OCI-LY7 (cell line): ENCODE measurements around the gene FOXRED1. TPM values are rescaled to one million over a fixed set of nuclear protein-coding genes. Genes with fewer than 3 reads are reported as not detected.

ENCODE experiments used
- BruUV-seq: library from RNA; stranded (reverse); fragments of 400-500 nt; replicated peaks from 2 replicates; lab custom pipeline; 2021; lab: Mats Ljungman, UMichigan
- CTCF ChIA-PET: fragments of 300-600 bp; sonication (Branson Sonifier 250); formaldehyde crosslinking; loops from one replicate; lab custom pipeline; 2022; ENCODE audit warnings: antibody characterized with exemption; ENCODE audit not compliant: unreplicated experiment; lab: Charles Lee
- POLR2A ChIA-PET: fragments of 300-600 bp; sonication (Branson Sonifier 250); formaldehyde crosslinking; loops from one replicate; lab custom pipeline; 2022; ENCODE audit warnings: antibody characterized with exemption; lab: Charles Lee
- DNase-seq: peaks from one replicate; pipeline ENCODE4 v3.0.0-alpha.2; 2015; ENCODE audit warnings: low spot score
- H2AFZ ChIP-seq: fragments of 200-600 bp; sonication (generic), shearing (Covaris generic); 2 replicates; pipeline ENCODE4 v1.6.1; 2014; ENCODE audit warnings: mild to moderate bottlenecking, antibody characterized with exemption, low read length, moderate library complexity
- H3K27ac ChIP-seq: fragments of 200-600 bp; sonication (generic); 2 replicates; pipeline ENCODE4 v1.5.1; 2014; ENCODE audit warnings: mixed run types, low read depth, mild to moderate bottlenecking, moderate library complexity, low read length, inconsistent platforms; ENCODE audit not compliant: poor library complexity, severe bottlenecking
- H3K36me3 ChIP-seq: fragments of 200-600 bp; sonication (generic); 2 replicates; pipeline ENCODE4 v1.6.1; 2014; ENCODE audit warnings: mild to moderate bottlenecking, antibody characterized with exemption, low read length, moderate library complexity, mixed read lengths; ENCODE audit not compliant: insufficient read depth
- H3K4me1 ChIP-seq: fragments of 200-600 bp; sonication (generic); 2 replicates; pipeline ENCODE4 v1.5.1; 2014; ENCODE audit warnings: mild to moderate bottlenecking, low read length; ENCODE audit not compliant: insufficient read depth, poor library complexity, severe bottlenecking
- H3K4me2 ChIP-seq: fragments of 200-600 bp; sonication (generic); 2 replicates; pipeline ENCODE4 v1.6.1; 2014; ENCODE audit warnings: mild to moderate bottlenecking, low read length
- H3K4me3 ChIP-seq: fragments of 200-600 bp; sonication (generic); 2 replicates; pipeline ENCODE4 v1.5.1; 2014; ENCODE audit warnings: mild to moderate bottlenecking, low read depth, low read length; ENCODE audit not compliant: poor library complexity, severe bottlenecking
- H3K79me2 ChIP-seq: fragments of 200-600 bp; sonication (generic); 2 replicates; pipeline ENCODE4 v1.6.1; 2016; ENCODE audit warnings: low read depth, mild to moderate bottlenecking, low read length, moderate library complexity, mixed read lengths; ENCODE audit not compliant: insufficient read depth
- H3K9me2 ChIP-seq: fragments of 200-600 bp; sonication (generic); 2 replicates; pipeline ENCODE4 v1.6.1; 2016; ENCODE audit warnings: mild to moderate bottlenecking, low read length, mixed read lengths; ENCODE audit not compliant: insufficient read depth
- H3K9me3 ChIP-seq: fragments of 200-600 bp; sonication (generic); 2 replicates; pipeline ENCODE4 v1.6.1; 2014; ENCODE audit warnings: mild to moderate bottlenecking, mixed run types, low read length, mixed read lengths
- H4K20me1 ChIP-seq: fragments of 200-600 bp; sonication (generic); 2 replicates; pipeline ENCODE4 v1.6.1; 2014; ENCODE audit warnings: mild to moderate bottlenecking, antibody characterized with exemption, low read length, moderate library complexity, mixed read lengths; ENCODE audit not compliant: insufficient read depth
- CTCF ChIP-seq: fragments of 200-600 bp; sonication (generic); conservative IDR thresholded peaks from 2 replicates; pipeline ENCODE4 v1.5.1; 2014; ENCODE audit warnings: mild to moderate bottlenecking, antibody characterized with exemption, low read length, moderate library complexity, mixed read lengths
- EZH2phosphoT487 ChIP-seq: fragments of 200-600 bp; sonication (generic); IDR thresholded peaks from 2 replicates; pipeline ENCODE4 v1.6.1; 2018; ENCODE audit warnings: low read depth, borderline replicate concordance, mild to moderate bottlenecking, mixed run types, antibody characterized with exemption, low read length, moderate library complexity, mixed read lengths
- intact Hi-C: fragments of 100-400 bp; cut with micrococcal nuclease; formaldehyde crosslinking; loops from one replicate; pipeline ENCODE4 v1.10.0; 2022; ENCODE audit not compliant: unreplicated experiment
- total RNA-seq, 2 experiments: library from RNA; depleted of rRNA in 1 of 2; stranded (reverse); fragments of >200 nt in 1 of 2; shearing (Covaris generic) in 1 of 2; gene quantifications; 2 replicates each; pipeline ENCODE4 v1.2.3, GENCODE V29; 2014 to 2022

The FOXRED1 gene
- total RNA-seq, 2 experiments from 2014 or later, result 42.5 to 62.4 TPM

- H3K36me3 ChIP-seq, result peaks cover 18% of the 10 kb centered on the region; the same call in 1 of the 2 replicates
- H3K4me1 ChIP-seq, result peaks cover 34% of the 10 kb centered on the region
- no peak for TF ChIP-seq CTCF
- TF ChIP-seq EZH2phosphoT487, result no peak
- H3K79me2 ChIP-seq, result no peaks in the 10 kb centered on the region
- POLR2A ChIA-PET, result interaction anchor here (0.5 to 1.7 kb wide), 5 partner anchors 9 to 285 kb away, joined by 3 to 7 read pairs (median 5); partner anchors contain the start of genes FOXRED1 and SRPRA
- no peak for DNase-seq
- H2AFZ ChIP-seq, result no peak overlapping the region; the same call in 1 of the 2 replicates
- CTCF ChIA-PET, result no interaction called here
- H3K4me3 ChIP-seq, result no peak overlapping the region
- no TSS peak for BruUV-seq
- no peaks in the 10 kb centered on the region for H3K9me3 ChIP-seq
- intact Hi-C loops, result no loop called here
- H3K9me2 ChIP-seq, result no peaks in the 10 kb centered on the region
- H4K20me1 ChIP-seq, result no peaks in the 10 kb centered on the region
- no peak overlapping the region for H3K4me2 ChIP-seq
- H3K27ac ChIP-seq, result no peak overlapping the region
Observed at GRCh38 chr11:126281666-126282175, 12.8 kb downstream of the FOXRED1 start.

- TF ChIP-seq CTCF (no peak), EZH2phosphoT487 (no peak)
- Histone ChIP-seq H3K4me1 (peaks cover 34% of the 10 kb centered on the region), H3K79me2 (no peaks in the 10 kb centered on the region), H3K36me3 (peaks cover 13% of the 10 kb centered on the region; the same call in 1 of the 2 replicates), H3K4me3 (peak overlapping the region; percentile 72), H3K4me2 (peak overlapping the region; percentile 91), H4K20me1 (no peaks in the 10 kb centered on the region), H3K9me3 (no peaks in the 10 kb centered on the region), H2AFZ (peak overlapping the region; percentile 90), H3K9me2 (no peaks in the 10 kb centered on the region), H3K27ac (no peak overlapping the region)
- ChIA-PET CTCF (no interaction called here), POLR2A (interaction anchor here (1.7 kb wide), 1 partner anchor 13 kb away, joined by 7 read pairs; the partner anchor contains the start of genes FOXRED1 and SRPRA)
- BruUV-seq, result no TSS peak
- peak; percentile 35 for DNase-seq
- intact Hi-C loops, result no loop called here
Observed at GRCh38 chr11:126282361-126282735, 13.4 kb downstream of the FOXRED1 start.
